Sigmoid colon (tissue), 7 donors: ENCODE data around the gene ZFP36L2. TPM values are rescaled to one million over a fixed set of nuclear protein-coding genes. Genes with fewer than 3 reads are reported as not detected.
A peak's percentile ranks its signal among the peaks of the same experiment; 100 is the strongest.

Source experiments
- DNase-seq: peaks from one replicate; pipeline ENCODE4 v3.0.0-alpha.2; 2019
- H3K27ac ChIP-seq, 4 donors: fragments of 200-600 bp; sonication (generic); one replicate each; pipeline ENCODE4 v1.5.1; 2016 to 2019; ENCODE audit warnings: mild to moderate bottlenecking in 1 of 4
- H3K27me3 ChIP-seq, 3 donors: fragments of 200-600 bp; sonication (generic); one replicate each; pipeline ENCODE4 v1.5.1; 2019; ENCODE audit warnings: mild to moderate bottlenecking in 1 of 3
- H3K36me3 ChIP-seq, 4 donors: fragments of 200-600 bp; sonication (generic); one replicate each; pipeline ENCODE4 v1.5.1; 2016 to 2019
- H3K4me1 ChIP-seq, 4 donors: fragments of 200-600 bp; sonication (generic); one replicate each; pipeline ENCODE4 v1.5.1; 2017 to 2019
- H3K4me3 ChIP-seq, 4 donors: fragments of 200-600 bp; sonication (generic); one replicate each; pipeline ENCODE4 v1.5.1; 2017 to 2019; ENCODE audit warnings: mild to moderate bottlenecking in 2 of 4, moderate library complexity in 1 of 4
- H3K9me3 ChIP-seq, 4 donors: fragments of 200-600 bp in 3 of 4; sonication (generic) in 3 of 4; one replicate each; pipeline versions ENCODE4 v1.5.1 to v1.6.1; 2013 to 2019
- CTCF ChIP-seq, 4 experiments: fragments of 450-650 bp in 3 of 4; fragments of 200-600 bp in 1 of 4; IDR thresholded peaks; one replicate each; pipeline ENCODE4 v1.5.1; 2016 to 2019; ENCODE audit warnings: antibody characterized with exemption in 4 of 4, mild to moderate bottlenecking in 3 of 4, moderate library complexity in 2 of 4
- EP300 ChIP-seq, 4 donors: sonication (generic); formaldehyde crosslinking; IDR thresholded peaks; one replicate each; pipeline ENCODE4 v1.6.1; 2017; ENCODE audit warnings: antibody characterized with exemption in 4 of 4
- POLR2A ChIP-seq, 2 donors: fragments of 450-650 bp; IDR thresholded peaks; one replicate each; pipeline ENCODE4 v1.6.1; 2016; ENCODE audit warnings: antibody characterized with exemption in 2 of 2, mild to moderate bottlenecking in 2 of 2, moderate library complexity in 2 of 2
- POLR2AphosphoS5 ChIP-seq, 4 donors: sonication (generic); formaldehyde crosslinking; IDR thresholded peaks; one replicate each; pipeline ENCODE4 v1.6.1; 2017; ENCODE audit warnings: antibody characterized with exemption in 4 of 4
- WGBS, 2 donors: extraction: QIAGEN DNeasy Blood & Tissue Kit; methylation state at CpG; one replicate each; pipeline ENCODE4 v1.1.7; 2013; 5-methylcytosine and 5-hydroxymethylcytosine counted together
- intact Hi-C: fragments of 100-400 bp; cut with DNase I; formaldehyde crosslinking; loops from one replicate; pipeline ENCODE4 v1.15.1; 2023
- polyA plus RNA-seq, 3 donors: library from polyadenylated mRNA; stranded (reverse); fragments of 200-250 nt; gene quantifications; one replicate each; pipeline ENCODE4 v1.2.3, GENCODE V29; 2013
- total RNA-seq, 4 donors: library from RNA; depleted of rRNA; stranded (reverse); fragments of >200 nt; gene quantifications; one replicate each; pipeline ENCODE4 v1.1.0, GENCODE V29; 2016
- donor health status: healthy with polysubstance abuse.
- donor health status: Bipolar disorder and iron deficiency.
- donor health status: healthy.

Gene ZFP36L2
- total and polyA plus RNA-seq, 7 donors: 59.8 to 120 (median 97.3) TPM

DNA sequence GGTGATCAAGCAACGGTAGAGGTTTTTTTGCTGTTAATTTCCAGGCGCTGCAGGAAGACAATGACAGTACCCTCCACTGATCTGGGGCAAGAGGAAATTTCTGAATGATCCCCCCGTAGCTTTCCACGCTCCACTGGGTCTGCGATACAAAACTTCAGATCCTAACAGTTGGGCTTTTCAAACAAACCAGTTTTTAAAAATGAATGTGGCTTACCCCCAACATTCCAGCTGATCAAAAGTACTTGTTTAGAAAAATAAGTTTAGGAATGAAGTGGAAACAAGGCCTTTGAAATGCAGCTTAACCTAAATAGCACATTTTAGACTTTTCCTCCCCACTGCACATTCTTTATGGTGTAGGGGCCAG, 5.7 kb downstream of the ZFP36L2 start:
- no peak for TF ChIP-seq CTCF (IDR thresholded peaks at IDR 0.05)
- TF ChIP-seq POLR2AphosphoS5 (IDR thresholded peaks at IDR 0.05): no peak
- TF ChIP-seq POLR2A (IDR thresholded peaks at IDR 0.05): no peak
- TF ChIP-seq EP300 (IDR thresholded peaks at IDR 0.05): no peak
- Histone ChIP-seq H3K27me3 (no peaks in the 10 kb centered on the region), H3K36me3 (peaks cover 5 to 30% (median 16%) of the 10 kb centered on the region in 4 donors), H3K9me3 (no peaks in the 10 kb centered on the region), H3K4me1 (peaks cover 0 to 58% (median 55%) of the 10 kb centered on the region in 4 donors), H3K27ac (peak overlapping the region; percentile 99 to 100 (median 100)), H3K4me3 (peak overlapping the region in 3 of 4 donors; percentile 39 to 93 (median 73))
- 3 to 5% methylated on average over 5 of the region's 5 CpGs for WGBS, 2 donors
- no peak for DNase-seq
- intact Hi-C loops: loop anchor here (2.0 to 5.0 kb wide), 2 partner anchors 113 to 196 kb away; no protein-coding TSS in a partner anchor

GRCh38 chr2:43220229-43220751, 6.1 kb downstream of the ZFP36L2 start:
- H3K4me3 ChIP-seq: peak overlapping the region; percentile 22 to 93 (median 56)
- H3K27me3 ChIP-seq: no peaks in the 10 kb centered on the region
- H3K4me1 ChIP-seq: peaks cover 0 to 58% (median 55%) of the 10 kb centered on the region in 4 donors
- intact Hi-C loops: loop anchor here (2.0 to 5.0 kb wide), 2 partner anchors 113 to 195 kb away; no protein-coding TSS in a partner anchor
- H3K9me3 ChIP-seq: no peaks in the 10 kb centered on the region
- H3K27ac ChIP-seq: peak overlapping the region; percentile 99 to 100 (median 100)
- DNase-seq: no peak
- 0 to 1% methylated on average over 10 of the region's 10 CpGs for WGBS, 2 donors
- peaks cover 5 to 26% (median 14%) of the 10 kb centered on the region in 4 donors for H3K36me3 ChIP-seq
- TF ChIP-seq POLR2AphosphoS5 (IDR thresholded peaks at IDR 0.05) (no peak), POLR2A (IDR thresholded peaks at IDR 0.05) (no peak), EP300 (IDR thresholded peaks at IDR 0.05) (no peak), CTCF (IDR thresholded peaks at IDR 0.05) (no peak)

GRCh38 chr2:43219383-43220228, 6.8 kb downstream of the ZFP36L2 start:
- H3K4me1 ChIP-seq: peaks cover 0 to 58% (median 55%) of the 10 kb centered on the region in 4 donors
- H3K27ac ChIP-seq: peak overlapping the region; percentile 99 to 100 (median 100)
- no peaks in the 10 kb centered on the region for H3K27me3 ChIP-seq
- peak; percentile 95 for DNase-seq
- H3K9me3 ChIP-seq: no peaks in the 10 kb centered on the region
- TF ChIP-seq POLR2A (IDR thresholded peaks at IDR 0.05) (peak; percentile 60 to 68), CTCF (IDR thresholded peaks at IDR 0.05) (no peak), POLR2AphosphoS5 (IDR thresholded peaks at IDR 0.05) (peak in 2 of 4 donors; percentile 74 to 80), EP300 (IDR thresholded peaks at IDR 0.05) (no peak)
- H3K36me3 ChIP-seq: peaks cover under 1 to 20% (median 7%) of the 10 kb centered on the region in 4 donors
- WGBS, 2 donors: 1% methylated on average over 35 of the region's 35 CpGs
- intact Hi-C loops: loop anchor here (2.0 to 5.0 kb wide), 2 partner anchors 112 to 195 kb away; no protein-coding TSS in a partner anchor
- peak overlapping the region; percentile 22 to 93 (median 56) for H3K4me3 ChIP-seq

DNA sequence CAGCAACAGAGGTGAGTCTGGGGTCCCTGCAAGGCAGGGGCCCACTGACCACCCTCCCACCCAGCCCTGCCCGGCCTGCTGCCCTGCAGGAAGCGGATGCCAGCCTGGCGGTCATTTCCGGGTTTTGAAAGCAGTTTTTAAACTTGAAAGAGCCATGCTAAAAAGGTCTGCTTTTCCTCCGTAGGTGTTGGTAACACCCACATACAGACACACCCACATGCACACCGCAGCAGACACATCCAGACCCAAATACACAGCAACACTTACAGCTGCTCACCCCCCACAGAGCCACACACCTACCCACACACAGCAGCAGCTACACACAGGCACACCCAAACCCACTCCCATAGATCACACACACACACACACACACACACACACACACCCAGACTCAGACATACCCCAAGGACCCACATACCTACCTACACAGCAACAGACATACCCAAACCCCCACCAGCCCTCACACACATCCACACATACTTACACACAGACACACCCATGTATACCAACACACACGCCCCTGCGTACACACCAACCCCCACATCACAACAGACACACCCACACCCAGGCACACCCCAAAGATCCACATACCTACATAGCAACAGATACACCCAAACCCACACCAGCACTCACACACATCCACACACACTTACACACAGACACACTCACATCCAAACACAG, 7.6 kb downstream of the ZFP36L2 start:
- H3K4me3 ChIP-seq: peak overlapping the region; percentile 22 to 93 (median 56)
- peaks cover 0 to 58% (median 55%) of the 10 kb centered on the region in 4 donors for H3K4me1 ChIP-seq
- peaks cover 0 to 12% (median 2%) of the 10 kb centered on the region in 4 donors for H3K36me3 ChIP-seq
- intact Hi-C loops: no loop called here
- TF ChIP-seq POLR2AphosphoS5 (IDR thresholded peaks at IDR 0.05) (peak in 1 of 4 donors; percentile 8), EP300 (IDR thresholded peaks at IDR 0.05) (no peak)
- H3K27ac ChIP-seq: peak overlapping the region; percentile 99 to 100 (median 100)
- WGBS, 2 donors: 0 to 5% methylated on average over 8 of the region's 8 CpGs
- DNase-seq: peak; percentile 78
- H3K27me3 ChIP-seq: no peaks in the 10 kb centered on the region
- H3K9me3 ChIP-seq: no peaks in the 10 kb centered on the region
